GM23338 (cell line): ENCODE results near the gene GNB2.

ENCODE experiments used
- CREB1 ChIP-seq: fragments of 250-450 bp; sonication (Bioruptor Pico); IDR thresholded peaks from 2 replicates; pipeline ENCODE4 v1.5.0; 2020; ENCODE audit warnings: low read depth, mild to moderate bottlenecking, moderate library complexity
- CTCF ChIP-seq, 2 experiments: fragments of 200-600 bp in 1 of 2; sonication (generic) in 1 of 2; conservative IDR thresholded peaks; 2 replicates each; pipeline versions ENCODE4 v1.5.1 to v1.6.1; 2016 to 2017; ENCODE audit warnings: antibody characterized with exemption in 2 of 2, low read depth in 2 of 2, mild to moderate bottlenecking in 2 of 2, moderate library complexity in 1 of 2
- ETS1 ChIP-seq: IDR thresholded peaks from 2 replicates; pipeline ENCODE4 v1.6.1; 2016; ENCODE audit warnings: antibody characterized with exemption
- EZH2 ChIP-seq: fragments of 200-600 bp; sonication (generic); IDR thresholded peaks from one replicate; pipeline ENCODE4 v1.8.0; 2017; ENCODE audit warnings: antibody characterized with exemption, mild to moderate bottlenecking, low read depth; ENCODE audit not compliant: unreplicated experiment
- EZH2phosphoT487 ChIP-seq: fragments of 200-600 bp; sonication (generic); IDR thresholded peaks from one replicate; pipeline ENCODE4 v1.8.1; 2018; ENCODE audit warnings: antibody characterized with exemption; ENCODE audit not compliant: unreplicated experiment
- JUNB ChIP-seq: IDR thresholded peaks from one replicate; pipeline ENCODE4 v1.6.1; 2016; ENCODE audit warnings: antibody characterized with exemption; ENCODE audit not compliant: unreplicated experiment
- POLR2AphosphoS5 ChIP-seq: IDR thresholded peaks from 2 replicates; pipeline ENCODE4 v1.6.1; 2016; ENCODE audit warnings: antibody characterized with exemption, low read depth
- ZNF331 ChIP-seq: fragments of 250-450 bp; sonication (Bioruptor Pico); IDR thresholded peaks from 2 replicates; pipeline ENCODE4 v1.5.0; 2020; ENCODE audit warnings: low read depth, mild to moderate bottlenecking, moderate library complexity
- TF ChIP-seq, protein P1 (sequence below): IDR thresholded peaks from one replicate; pipeline ENCODE4 v1.6.1; 2018; ENCODE audit warnings: antibody characterized with exemption; ENCODE audit not compliant: unreplicated experiment

DNA sequence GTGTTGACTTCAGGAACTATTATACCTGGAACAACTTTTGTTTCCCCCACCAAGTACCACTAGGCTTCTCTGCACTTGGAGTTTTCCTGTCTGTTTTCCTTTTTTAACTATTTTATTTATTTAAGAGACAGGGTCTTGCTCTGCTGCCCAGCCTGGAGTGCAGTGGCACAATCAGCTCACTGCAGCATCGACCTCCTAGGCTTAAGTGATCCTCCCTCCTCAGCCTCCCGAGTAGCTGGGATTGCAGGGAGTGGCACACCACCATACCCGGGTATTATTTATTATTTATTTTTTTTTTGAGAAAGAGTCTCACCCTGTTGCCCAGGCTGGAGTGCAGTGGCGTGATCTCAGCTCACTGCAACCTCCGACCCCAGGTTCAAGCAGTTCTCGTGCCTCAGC, 22.6 kb downstream of the GNB2 start:
- no peak for TF ChIP-seq EZH2phosphoT487
- no peak for TF ChIP-seq CTCF (conservative IDR thresholded peaks at IDR 0.05; ENCODE audit: low read depth in 2 of 2)
- no peak for TF ChIP-seq EZH2
- no peak for TF ChIP-seq JUNB
- TF ChIP-seq POLR2AphosphoS5: no peak
- TF ChIP-seq, protein P1, sequence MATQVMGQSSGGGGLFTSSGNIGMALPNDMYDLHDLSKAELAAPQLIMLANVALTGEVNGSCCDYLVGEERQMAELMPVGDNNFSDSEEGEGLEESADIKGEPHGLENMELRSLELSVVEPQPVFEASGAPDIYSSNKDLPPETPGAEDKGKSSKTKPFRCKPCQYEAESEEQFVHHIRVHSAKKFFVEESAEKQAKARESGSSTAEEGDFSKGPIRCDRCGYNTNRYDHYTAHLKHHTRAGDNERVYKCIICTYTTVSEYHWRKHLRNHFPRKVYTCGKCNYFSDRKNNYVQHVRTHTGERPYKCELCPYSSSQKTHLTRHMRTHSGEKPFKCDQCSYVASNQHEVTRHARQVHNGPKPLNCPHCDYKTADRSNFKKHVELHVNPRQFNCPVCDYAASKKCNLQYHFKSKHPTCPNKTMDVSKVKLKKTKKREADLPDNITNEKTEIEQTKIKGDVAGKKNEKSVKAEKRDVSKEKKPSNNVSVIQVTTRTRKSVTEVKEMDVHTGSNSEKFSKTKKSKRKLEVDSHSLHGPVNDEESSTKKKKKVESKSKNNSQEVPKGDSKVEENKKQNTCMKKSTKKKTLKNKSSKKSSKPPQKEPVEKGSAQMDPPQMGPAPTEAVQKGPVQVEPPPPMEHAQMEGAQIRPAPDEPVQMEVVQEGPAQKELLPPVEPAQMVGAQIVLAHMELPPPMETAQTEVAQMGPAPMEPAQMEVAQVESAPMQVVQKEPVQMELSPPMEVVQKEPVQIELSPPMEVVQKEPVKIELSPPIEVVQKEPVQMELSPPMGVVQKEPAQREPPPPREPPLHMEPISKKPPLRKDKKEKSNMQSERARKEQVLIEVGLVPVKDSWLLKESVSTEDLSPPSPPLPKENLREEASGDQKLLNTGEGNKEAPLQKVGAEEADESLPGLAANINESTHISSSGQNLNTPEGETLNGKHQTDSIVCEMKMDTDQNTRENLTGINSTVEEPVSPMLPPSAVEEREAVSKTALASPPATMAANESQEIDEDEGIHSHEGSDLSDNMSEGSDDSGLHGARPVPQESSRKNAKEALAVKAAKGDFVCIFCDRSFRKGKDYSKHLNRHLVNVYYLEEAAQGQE: no peak
- no peak for TF ChIP-seq ZNF331 (CRISPR knock-in tag)
- TF ChIP-seq CREB1 (CRISPR knock-in tag): no peak
- TF ChIP-seq ETS1: no peak
